Measurements from ENCODE around the gene AHDC1. TPM values are rescaled to one million over a fixed set of nuclear protein-coding genes. Genes with fewer than 3 reads are reported as not detected.

The AHDC1 gene
- polyA plus RNA-seq, 1 donor (not counting 4 experiments of a cell fraction or from before 2014, with no cell fraction given), result 4.2 TPM

GRCh38 chr1:27523337-27524020 is 80.5 kb downstream of the AHDC1 start:
- Histone ChIP-seq H3K9ac (ENCODE audit: control insufficient read depth, extremely low read depth, insufficient read depth, low read length) (peak overlapping the region; percentile 76), H3K36me3 (ENCODE audit: control insufficient read depth in 2 of 2, extremely low read depth in 1 of 2, insufficient read depth in 2 of 2, low read length in 2 of 2) (no peaks in the 10 kb centered on the region)

GRCh38 chr1:27522432-27523336 is 81.3 kb downstream of the AHDC1 start:
- Histone ChIP-seq H3K4me1 (ENCODE audit: control insufficient read depth, extremely low read depth, insufficient read depth, low read length) (peaks cover 84% of the 10 kb centered on the region), H3K9me1 (ENCODE audit: control insufficient read depth, extremely low read depth, insufficient read depth, low read length) (peaks cover 2% of the 10 kb centered on the region), H3K79me2 (ENCODE audit: control insufficient read depth, insufficient read depth, low read length) (no peaks in the 10 kb centered on the region), H3K9me3 (ENCODE audit: control insufficient read depth, low read depth, low read length) (no peaks in the 10 kb centered on the region), H4K20me1 (ENCODE audit: control insufficient read depth, extremely low read depth, insufficient read depth, low read length) (no peaks in the 10 kb centered on the region), H3K27ac (ENCODE audit: control insufficient read depth, insufficient read depth, low read length) (peak overlapping the region; percentile 76), H3K4me2 (ENCODE audit: control insufficient read depth, extremely low read depth, insufficient read depth, low read depth, low read length) (peak overlapping the region; percentile 63), H2AFZ (ENCODE audit: control insufficient read depth, low read length) (peak overlapping the region; percentile 43), H3K36me3 (ENCODE audit: control insufficient read depth in 2 of 2, extremely low read depth in 1 of 2, insufficient read depth in 2 of 2, low read length in 2 of 2) (no peaks in the 10 kb centered on the region), H3K9ac (ENCODE audit: control insufficient read depth, extremely low read depth, insufficient read depth, low read length) (peak overlapping the region; percentile 76), H3K4me3 (ENCODE audit: control insufficient read depth in 2 of 3, extremely low read depth in 1 of 3, insufficient read depth in 2 of 3, low read depth in 1 of 3, low read length in 3 of 3) (peak overlapping the region in 2 of 3 experiments; percentile 2 to 6), H3K27me3 (ENCODE audit: control insufficient read depth, extremely low read depth, insufficient read depth, low read length) (no peaks in the 10 kb centered on the region)
- dilution Hi-C loops (cut with MboI; ENCODE audit: extremely low pct_ligation_motif_present, low sequenced_read_pairs), result no loop called here
- peak in 2 of 3 experiments; percentile 32 to 46 for TF ChIP-seq CTCF (optimal IDR thresholded peaks at IDR 0.05 in 1 of 3, IDR thresholded peaks at IDR 0.05 in 1 of 3, conservative IDR thresholded peaks at IDR 0.05 in 1 of 3; ENCODE audit: extremely low read depth in 1 of 3, insufficient read depth in 2 of 3, low read length in 3 of 3)
- TF ChIP-seq EZH2 (IDR thresholded peaks at IDR 0.05; ENCODE audit: low read length), result no peak
- peak; percentile 84 for DNase-seq (ENCODE audit: low read depth, low spot score)
- peak; percentile 34 for FAIRE-seq

More at GRCh38 chr1:27523337-27524020, 80.5 kb downstream of the AHDC1 start:
- H2AFZ ChIP-seq (ENCODE audit: control insufficient read depth, low read length), result no peak overlapping the region
- H3K79me2 ChIP-seq (ENCODE audit: control insufficient read depth, insufficient read depth, low read length), result no peaks in the 10 kb centered on the region
- dilution Hi-C loops (cut with MboI; ENCODE audit: extremely low pct_ligation_motif_present, low sequenced_read_pairs), result no loop called here
- peaks cover 2% of the 10 kb centered on the region for H3K9me1 ChIP-seq (ENCODE audit: control insufficient read depth, extremely low read depth, insufficient read depth, low read length)
- TF ChIP-seq EZH2 (IDR thresholded peaks at IDR 0.05; ENCODE audit: low read length) (no peak), CTCF (optimal IDR thresholded peaks at IDR 0.05 in 1 of 3, IDR thresholded peaks at IDR 0.05 in 1 of 3, conservative IDR thresholded peaks at IDR 0.05 in 1 of 3; ENCODE audit: extremely low read depth in 1 of 3, insufficient read depth in 2 of 3, low read length in 3 of 3) (no peak)
- DNase-seq (ENCODE audit: low read depth, low spot score) (no peak), FAIRE-seq (no peak)
- H3K27me3 ChIP-seq (ENCODE audit: control insufficient read depth, extremely low read depth, insufficient read depth, low read length), result no peaks in the 10 kb centered on the region
- H3K4me2 ChIP-seq (ENCODE audit: control insufficient read depth, extremely low read depth, insufficient read depth, low read depth, low read length), result peak overlapping the region; percentile 63
- H3K4me1 ChIP-seq (ENCODE audit: control insufficient read depth, extremely low read depth, insufficient read depth, low read length), result peaks cover 85% of the 10 kb centered on the region
- H3K9me3 ChIP-seq (ENCODE audit: control insufficient read depth, low read depth, low read length), result no peaks in the 10 kb centered on the region
- H4K20me1 ChIP-seq (ENCODE audit: control insufficient read depth, extremely low read depth, insufficient read depth, low read length), result no peaks in the 10 kb centered on the region
- H3K27ac ChIP-seq (ENCODE audit: control insufficient read depth, insufficient read depth, low read length), result peak overlapping the region; percentile 76
- H3K4me3 ChIP-seq (ENCODE audit: control insufficient read depth in 2 of 3, extremely low read depth in 1 of 3, insufficient read depth in 2 of 3, low read depth in 1 of 3, low read length in 3 of 3), result no peak overlapping the region
